ENCODE results near the gene ICA1L. TPM values are rescaled to one million over a fixed set of nuclear protein-coding genes. Genes with fewer than 3 reads are reported as not detected.
"Not testable (repeated sequence)": the region's sequence is repeated elsewhere in the genome, so short reads cannot be mapped to it uniquely, and the experiment has no call there.

ICA1L gene
- total RNA-seq, result 12.1 TPM
- polyA plus RNA-seq (ENCODE audit: insufficient read depth in 1 of 8, insufficient read length in 8 of 8, low replicate concordance in 1 of 8), result 10 to 100 TPM in 3 of 8 donors, 1 to 10 TPM in 5; 7.0 to 12.1 (median 9.4) TPM
- long read RNA-seq, donor 1, result 0 reads
- long read RNA-seq, donor 2, result 0 reads
- long read RNA-seq, donor 3, partial matches to known transcripts, result 0 of 1 reads
- long read RNA-seq, donor 3, other reads (novel, unspliced or antisense), result 0 of 1 reads
- long read RNA-seq, donor 4, result 0 reads
- long read RNA-seq, donor 5, partial matches to known transcripts, result 0 of 2 reads
- long read RNA-seq, donor 5, other reads (novel, unspliced or antisense), result 0 of 2 reads
- long read RNA-seq, donor 6, result 0 reads
- long read RNA-seq, donor 7, result 0 reads
- long read RNA-seq, donor 8, result 0 reads
- long read RNA-seq, donor 9, result 0 reads
- long read RNA-seq, donor 10, result 0 reads
- long read RNA-seq, donor 11, partial matches to known transcripts, result 0 of 1 reads
- long read RNA-seq, donor 11, other reads (novel, unspliced or antisense), result 0 of 1 reads

DNA sequence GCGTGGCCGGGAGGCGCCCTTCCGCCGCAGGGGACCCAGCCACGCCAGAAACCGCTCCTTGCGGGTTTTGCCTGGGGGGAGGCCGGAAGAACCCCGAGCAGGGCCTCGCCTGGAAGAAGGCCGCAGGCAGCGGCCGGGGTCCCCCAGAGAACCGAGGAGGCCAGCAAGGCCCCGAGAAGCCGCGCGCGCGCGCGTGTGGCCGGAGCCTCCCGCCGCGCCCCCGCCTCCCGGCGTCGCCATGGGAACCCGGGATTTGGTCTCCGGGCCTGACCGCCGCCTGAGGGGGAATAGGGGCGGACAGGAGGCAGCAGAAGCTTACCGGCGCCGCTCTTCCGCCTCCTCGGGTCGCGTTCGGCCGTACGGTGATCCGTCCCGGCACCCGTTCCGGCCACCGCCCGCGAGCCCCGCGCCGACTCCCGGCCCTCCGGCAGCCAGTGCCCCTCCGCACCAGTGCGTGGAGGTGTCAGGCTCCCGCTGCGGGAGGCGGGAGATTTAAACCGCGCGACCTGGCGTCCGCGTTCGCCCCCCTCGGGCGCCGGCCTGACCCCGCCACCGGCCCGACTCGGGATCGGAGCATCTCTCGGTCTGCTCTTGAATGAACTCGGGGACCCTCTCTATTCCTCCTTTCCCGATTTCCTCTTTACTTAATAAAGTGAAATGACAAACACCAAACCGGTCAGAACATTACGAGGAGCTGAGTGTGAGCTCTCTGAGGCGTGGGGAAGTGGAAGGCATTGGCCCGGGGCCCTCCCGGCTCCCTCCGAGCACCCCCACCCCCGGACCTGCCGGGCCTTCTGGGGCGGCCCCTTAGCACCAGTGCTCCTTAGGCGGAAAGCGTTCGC is at the start of gene ICA1L:
Gene ICA1L, minus strand, starts transcription at position 467 of the 842 bp plus-strand sequence. CDS start 42,757 bp downstream, outside the sequence.
- Histone ChIP-seq H3K4me3 (ENCODE audit: low read length) (peak within 1 kb of the TSS; percentile 89), H3K4me1 (ENCODE audit: control insufficient read depth, insufficient read depth, low read length) (peaks cover 3% of the 10 kb centered on the region), H3K36me3 (ENCODE audit: control insufficient read depth, insufficient read depth, low read length) (no peaks in the 10 kb centered on the region), H3K9me3 (replicated peaks; ENCODE audit: control insufficient read depth, low read depth, low read length) (no peaks in the 10 kb centered on the region), H3K27me3 (ENCODE audit: control insufficient read depth, insufficient read depth, low read length) (no peaks in the 10 kb centered on the region), H3K27ac (ENCODE audit: low read length) (peak within 1 kb of the TSS; percentile 94)
- under 1% methylated on average over 81 of the region's 93 CpGs for WGBS (ENCODE audit: insufficient coverage)
- peak; percentile 92 for DNase-seq

GRCh38 chr2:202918860-202919259 is 47.3 kb upstream of the ICA1L start:
- no peaks in the 10 kb centered on the region for H3K4me1 ChIP-seq (ENCODE audit: control insufficient read depth, insufficient read depth, low read length)
- H3K27me3 ChIP-seq (ENCODE audit: control insufficient read depth, insufficient read depth, low read length), result no peaks in the 10 kb centered on the region
- WGBS (ENCODE audit: insufficient coverage), result no CpG with 5 or more reads among the region's 1 CpG
- H3K27ac ChIP-seq (ENCODE audit: low read length), result no peak overlapping the region
- H3K36me3 ChIP-seq (ENCODE audit: control insufficient read depth, insufficient read depth, low read length), result peaks cover 12% of the 10 kb centered on the region
- no peak overlapping the region for H3K4me3 ChIP-seq (ENCODE audit: low read length)
- DNase-seq, result no peak
- H3K9me3 ChIP-seq (replicated peaks; ENCODE audit: control insufficient read depth, low read depth, low read length), result peaks cover 2% of the 10 kb centered on the region

DNA sequence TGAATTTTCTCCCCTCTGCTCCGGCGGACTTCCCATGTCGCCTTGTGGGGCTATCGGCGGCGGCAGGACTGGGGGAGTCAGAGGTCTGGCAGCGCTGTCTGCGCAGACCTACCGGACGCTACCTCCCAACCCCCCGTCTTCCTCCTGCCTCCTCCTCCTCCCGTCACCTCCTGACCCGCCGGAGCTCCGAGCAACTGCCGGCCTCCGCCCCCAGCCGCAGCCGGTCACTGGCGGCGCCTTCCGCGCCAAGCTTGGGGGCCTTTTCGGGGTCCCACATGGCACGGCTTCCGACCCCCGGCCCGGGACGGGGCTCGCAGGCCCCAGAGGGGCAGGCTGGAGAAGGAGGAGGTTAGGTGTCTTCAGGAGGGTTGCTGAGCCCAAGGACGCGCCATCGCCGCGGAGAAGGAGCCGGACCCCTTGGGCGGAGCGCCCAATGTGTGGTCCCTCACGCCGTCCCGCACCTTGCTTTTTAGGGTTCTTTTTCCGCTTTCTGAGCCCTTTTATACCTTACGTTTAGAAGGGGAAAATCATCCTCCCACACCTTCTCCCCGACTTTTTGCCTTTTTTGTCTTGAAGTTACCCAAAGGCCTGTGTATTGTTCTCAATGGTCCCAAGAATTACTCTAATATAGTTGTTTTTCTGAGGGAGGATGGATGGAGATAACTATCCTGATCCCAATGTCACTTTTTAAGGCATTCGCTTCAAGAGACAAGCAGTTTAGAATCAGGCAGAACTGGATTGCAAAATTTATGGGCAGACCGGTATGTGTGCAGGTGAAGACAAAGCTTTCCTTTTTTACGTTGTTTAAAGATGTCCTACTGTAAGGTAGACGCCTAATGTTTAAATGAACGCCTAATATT is 41.0 kb upstream of the ICA1L start:
- peak overlapping the region; percentile 94 for H3K4me3 ChIP-seq (ENCODE audit: low read length)
- peak overlapping the region; percentile 99 for H3K27ac ChIP-seq (ENCODE audit: low read length)
- not testable (repeated sequence) for H3K9me3 ChIP-seq (replicated peaks; ENCODE audit: control insufficient read depth, low read depth, low read length); H3K36me3 ChIP-seq (ENCODE audit: control insufficient read depth, insufficient read depth, low read length); H3K27me3 ChIP-seq (ENCODE audit: control insufficient read depth, insufficient read depth, low read length); H3K4me1 ChIP-seq (ENCODE audit: control insufficient read depth, insufficient read depth, low read length)
- peak; percentile 24 for DNase-seq
- WGBS (ENCODE audit: insufficient coverage), result 0% methylated on average over 1 of the region's 49 CpGs

DNA sequence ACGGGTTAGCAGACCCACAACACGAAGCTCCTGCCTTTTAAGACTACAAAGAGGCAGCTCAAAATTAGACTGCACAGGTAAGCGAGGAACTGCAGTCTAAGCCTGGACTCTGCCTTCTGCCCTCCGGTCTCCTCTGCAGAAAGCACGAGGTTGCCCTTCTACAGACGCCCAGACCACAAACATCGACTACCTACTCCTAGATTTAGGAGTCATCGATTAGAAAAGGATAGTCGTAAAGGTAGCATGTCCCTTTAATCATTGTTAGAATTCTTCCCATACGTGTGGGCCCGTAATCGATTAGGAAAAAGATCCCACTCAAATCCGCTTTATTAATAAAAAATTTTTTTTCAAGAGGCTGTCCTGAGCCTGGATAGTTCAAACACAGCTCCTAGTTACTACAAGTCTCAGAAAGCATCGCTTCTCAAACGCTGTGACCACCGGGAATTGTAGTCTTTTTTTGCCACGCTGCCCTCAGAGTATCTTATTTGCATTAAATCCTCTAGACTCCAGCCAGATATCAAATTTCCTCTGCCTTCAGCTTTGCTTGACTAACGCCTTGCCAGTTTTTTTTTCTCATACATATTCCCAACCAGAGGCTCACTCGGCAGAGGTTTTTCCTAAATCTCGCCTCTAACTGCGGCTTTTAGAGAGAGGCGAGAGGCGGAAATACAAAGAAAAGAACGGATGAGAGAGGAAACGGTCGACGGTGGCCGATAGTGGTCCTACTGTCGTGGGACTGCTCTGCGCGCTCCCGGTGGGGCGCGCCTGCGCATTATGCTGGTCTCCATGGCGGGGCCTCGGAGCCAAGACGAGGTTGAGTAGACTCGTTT is 40.2 kb upstream of the ICA1L start, which contains the start of the genes CARF and WDR12:
Gene CARF, plus strand, starts transcription at position 764 of the 830 bp plus-strand sequence. CDS start 29,628 bp downstream, outside the sequence.
Gene WDR12, minus strand, starts transcription at position 162 of the 830 bp plus-strand sequence. CDS start 197 bp downstream, outside the sequence.
- H3K4me3 ChIP-seq (ENCODE audit: low read length), result peak within 1 kb of the TSS; percentile 94
- H3K27ac ChIP-seq (ENCODE audit: low read length), result peak within 1 kb of the TSS; percentile 99
- peaks cover 6% of the 10 kb centered on the region for H3K4me1 ChIP-seq (ENCODE audit: control insufficient read depth, insufficient read depth, low read length)
- H3K27me3 ChIP-seq (ENCODE audit: control insufficient read depth, insufficient read depth, low read length), result no peaks in the 10 kb centered on the region
- no peaks in the 10 kb centered on the region for H3K9me3 ChIP-seq (replicated peaks; ENCODE audit: control insufficient read depth, low read depth, low read length)
- under 1% methylated on average over 24 of the region's 39 CpGs for WGBS (ENCODE audit: insufficient coverage)
- no peaks in the 10 kb centered on the region for H3K36me3 ChIP-seq (ENCODE audit: control insufficient read depth, insufficient read depth, low read length)
- DNase-seq, result peak; percentile 99

- no peaks in the 10 kb centered on the region for H3K27me3 ChIP-seq (ENCODE audit: control insufficient read depth, insufficient read depth, low read length)
- H3K4me3 ChIP-seq (ENCODE audit: low read length), result peak overlapping the region; percentile 94
- no peak for DNase-seq
- peaks cover 6% of the 10 kb centered on the region for H3K4me1 ChIP-seq (ENCODE audit: control insufficient read depth, insufficient read depth, low read length)
- 1% methylated on average over 7 of the region's 8 CpGs for WGBS (ENCODE audit: insufficient coverage)
- H3K36me3 ChIP-seq (ENCODE audit: control insufficient read depth, insufficient read depth, low read length), result no peaks in the 10 kb centered on the region
- H3K27ac ChIP-seq (ENCODE audit: low read length), result peak overlapping the region; percentile 99
- no peaks in the 10 kb centered on the region for H3K9me3 ChIP-seq (replicated peaks; ENCODE audit: control insufficient read depth, low read depth, low read length)
These were observed 39.6 kb upstream of the ICA1L start for GRCh38 chr2:202911203-202911511.

DNA sequence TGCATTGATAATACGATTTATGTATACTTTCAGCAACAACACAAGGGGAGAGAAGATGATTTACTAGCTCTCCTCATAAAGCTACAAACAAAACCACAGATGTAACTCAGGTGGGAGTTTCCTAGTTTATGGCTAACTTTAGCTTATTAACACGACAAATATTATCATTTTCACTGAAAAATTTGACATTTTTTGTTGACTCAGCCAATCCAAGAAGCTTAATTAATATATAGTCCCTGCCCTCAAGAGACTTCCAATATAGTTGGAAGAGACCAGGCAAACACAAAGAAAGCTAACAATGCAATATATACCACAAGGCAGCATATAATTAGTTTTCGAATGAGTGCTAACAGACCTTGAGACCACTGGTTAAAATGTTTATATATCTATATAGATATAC is 39.1 kb upstream of the ICA1L start:
- no peaks in the 10 kb centered on the region for H3K9me3 ChIP-seq (replicated peaks; ENCODE audit: control insufficient read depth, low read depth, low read length)
- no peaks in the 10 kb centered on the region for H3K27me3 ChIP-seq (ENCODE audit: control insufficient read depth, insufficient read depth, low read length)
- no peak overlapping the region for H3K27ac ChIP-seq (ENCODE audit: low read length)
- peaks cover 6% of the 10 kb centered on the region for H3K4me1 ChIP-seq (ENCODE audit: control insufficient read depth, insufficient read depth, low read length)
- DNase-seq, result no peak
- peak overlapping the region; percentile 94 for H3K4me3 ChIP-seq (ENCODE audit: low read length)
- no peaks in the 10 kb centered on the region for H3K36me3 ChIP-seq (ENCODE audit: control insufficient read depth, insufficient read depth, low read length)
- WGBS (ENCODE audit: insufficient coverage), result no CpG with 5 or more reads among the region's 3 CpGs

DNA sequence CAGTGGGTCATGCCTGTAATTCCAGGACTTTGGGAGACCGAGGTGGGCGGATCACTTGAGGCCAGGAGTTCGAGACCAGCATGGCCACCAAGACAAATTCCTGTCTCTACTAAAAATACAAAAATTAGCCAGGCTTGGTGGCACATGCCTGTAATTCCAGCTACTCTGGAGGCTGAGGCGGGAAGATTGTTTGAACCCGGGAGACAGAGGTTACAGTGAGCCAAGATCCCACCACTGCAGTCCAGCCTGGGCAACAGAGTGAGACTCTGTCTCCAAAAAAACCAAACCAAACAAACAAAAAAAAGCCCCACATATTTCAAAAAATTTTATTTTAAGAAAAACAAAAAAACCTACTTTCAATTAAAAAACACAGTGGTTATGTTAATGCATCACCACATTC is 38.7 kb upstream of the ICA1L start:
- peak overlapping the region; percentile 94 for H3K4me3 ChIP-seq (ENCODE audit: low read length)
- WGBS (ENCODE audit: insufficient coverage), result 95% methylated on average over 4 of the region's 5 CpGs
- H3K27ac ChIP-seq (ENCODE audit: low read length); H3K4me1 ChIP-seq (ENCODE audit: control insufficient read depth, insufficient read depth, low read length); H3K27me3 ChIP-seq (ENCODE audit: control insufficient read depth, insufficient read depth, low read length); DNase-seq; H3K36me3 ChIP-seq (ENCODE audit: control insufficient read depth, insufficient read depth, low read length); H3K9me3 ChIP-seq (replicated peaks; ENCODE audit: control insufficient read depth, low read depth, low read length): not testable (repeated sequence)

DNA sequence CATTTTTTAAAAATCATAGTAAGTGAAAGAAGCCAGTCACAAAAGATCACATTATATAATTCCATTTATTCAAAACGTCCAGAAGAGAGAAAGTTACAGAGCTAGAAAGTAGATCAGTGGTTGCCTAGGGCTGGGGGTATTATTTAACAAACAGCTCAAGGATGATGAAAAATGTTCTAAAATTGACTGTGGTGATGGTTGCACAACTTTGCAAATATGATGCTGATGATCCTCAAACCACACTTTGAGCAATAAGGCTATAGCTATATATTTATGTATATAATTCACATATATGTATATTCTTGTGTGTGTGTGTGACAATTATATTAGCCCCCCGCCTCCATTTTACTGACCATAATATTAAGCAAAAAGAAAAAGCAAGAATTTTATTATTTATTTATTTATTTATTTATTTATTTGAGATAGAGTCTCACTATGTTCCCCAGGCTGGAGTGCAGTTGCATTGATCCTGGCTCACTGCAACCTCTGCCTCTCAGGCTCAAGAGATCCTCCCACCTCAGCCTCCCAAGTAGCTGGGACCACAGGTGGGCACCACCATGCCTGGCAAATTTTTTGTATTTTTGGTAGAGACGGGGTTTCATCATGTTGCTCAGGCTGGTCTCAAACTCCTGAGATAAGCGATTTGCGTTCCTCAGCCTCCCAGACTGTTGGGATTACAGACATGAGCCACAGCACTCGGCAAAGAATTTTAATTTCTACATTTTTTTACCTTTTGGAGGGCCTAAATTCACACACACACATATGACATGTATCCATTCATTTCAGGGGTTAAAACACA is 38.0 kb upstream of the ICA1L start:
- no peak overlapping the region for H3K4me3 ChIP-seq (ENCODE audit: low read length)
- WGBS (ENCODE audit: insufficient coverage), result 98% methylated on average over 4 of the region's 6 CpGs
- DNase-seq, result no peak

More for the DNA sequence above, 38.0 kb upstream of the ICA1L start:
- no peaks in the 10 kb centered on the region for H3K36me3 ChIP-seq (ENCODE audit: control insufficient read depth, insufficient read depth, low read length)
- no peak overlapping the region for H3K27ac ChIP-seq (ENCODE audit: low read length)
- H3K9me3 ChIP-seq (replicated peaks; ENCODE audit: control insufficient read depth, low read depth, low read length), result no peaks in the 10 kb centered on the region
- H3K27me3 ChIP-seq (ENCODE audit: control insufficient read depth, insufficient read depth, low read length), result no peaks in the 10 kb centered on the region
- peaks cover 6% of the 10 kb centered on the region for H3K4me1 ChIP-seq (ENCODE audit: control insufficient read depth, insufficient read depth, low read length)
